ENCODE results near the gene ZBTB32.

The ZBTB32 gene

DNA sequence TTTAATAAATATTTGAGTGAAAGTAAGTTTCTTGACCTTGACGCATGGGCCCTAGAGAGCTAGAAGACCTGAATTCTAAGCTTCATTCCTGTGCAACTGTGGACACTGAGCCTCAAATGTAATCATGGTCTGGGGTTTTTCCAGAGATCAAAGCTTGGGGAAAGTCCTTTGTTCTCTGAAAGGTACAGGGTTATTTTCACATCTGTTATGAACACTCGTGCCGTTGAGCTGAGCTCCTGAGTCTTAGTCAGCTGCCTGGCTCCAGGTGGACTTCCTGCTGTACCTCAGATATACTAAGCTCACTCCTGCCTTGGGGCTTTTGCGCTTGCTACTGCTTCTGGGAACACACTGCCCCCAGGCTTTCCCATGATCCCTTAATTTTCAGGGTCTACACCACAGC, 7.5 kb upstream of the ZBTB32 start:
- DNase-seq: no peak

DNA sequence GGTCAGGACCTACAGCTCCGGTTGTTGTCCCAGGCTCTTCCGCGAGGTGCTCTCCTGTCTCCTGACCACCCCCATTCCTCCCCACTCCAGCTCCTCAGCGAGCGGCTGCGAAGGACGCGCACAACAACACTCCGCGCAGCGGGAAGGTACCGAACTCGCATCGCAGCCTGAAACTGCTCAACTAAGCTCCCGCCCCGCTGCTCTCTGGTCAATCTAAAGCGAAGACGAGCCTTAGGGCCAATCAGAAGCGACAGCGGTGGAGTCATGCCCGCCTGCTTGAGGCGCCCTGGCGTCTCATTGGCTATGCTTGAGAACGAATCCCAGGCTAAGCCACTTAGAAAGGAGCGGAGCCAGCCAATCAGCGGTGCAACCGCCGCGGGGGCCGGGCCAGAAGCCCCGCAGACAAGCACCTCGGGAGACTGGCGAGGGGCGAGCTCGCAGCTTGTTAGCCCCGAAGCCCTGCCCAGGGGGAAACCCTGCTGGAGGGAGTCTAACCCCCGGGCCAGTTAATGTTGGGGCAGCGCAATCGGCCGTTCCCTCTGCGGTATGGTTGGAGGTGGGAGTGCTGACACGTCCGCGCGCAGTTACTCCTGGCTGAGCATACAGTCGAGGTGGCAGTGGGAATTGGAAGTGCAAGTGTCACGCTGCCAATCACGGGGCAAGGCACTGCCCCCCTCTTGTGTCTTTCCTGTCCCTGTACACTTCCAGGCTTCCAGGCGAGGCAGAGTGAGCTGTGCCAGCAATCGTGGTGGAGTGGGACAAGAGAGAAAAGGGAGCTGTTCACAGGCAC, 1.9 kb upstream of the ZBTB32 start:
- DNase-seq: peak; percentile 91 to 96

DNA sequence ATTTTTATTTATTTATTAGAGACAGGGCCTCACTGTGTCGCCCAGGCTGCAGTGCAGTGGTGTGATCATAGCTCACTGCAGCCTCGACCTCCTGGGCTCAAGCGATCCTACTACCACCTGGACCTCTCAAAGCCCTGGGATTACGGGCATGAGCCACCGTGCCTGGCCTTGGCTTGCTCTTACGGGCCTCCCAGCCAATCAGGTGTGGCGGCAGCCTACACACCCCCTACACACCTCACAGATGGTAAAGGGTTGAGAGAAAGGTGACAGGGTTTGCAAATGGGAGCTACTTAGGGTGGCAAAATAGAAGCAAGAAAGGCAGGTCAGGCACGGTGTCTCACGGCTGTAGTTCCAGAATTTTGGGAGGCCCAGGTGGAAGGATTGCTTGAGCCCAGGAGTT, 1.0 kb upstream of the ZBTB32 start:
- no peak for DNase-seq

DNA sequence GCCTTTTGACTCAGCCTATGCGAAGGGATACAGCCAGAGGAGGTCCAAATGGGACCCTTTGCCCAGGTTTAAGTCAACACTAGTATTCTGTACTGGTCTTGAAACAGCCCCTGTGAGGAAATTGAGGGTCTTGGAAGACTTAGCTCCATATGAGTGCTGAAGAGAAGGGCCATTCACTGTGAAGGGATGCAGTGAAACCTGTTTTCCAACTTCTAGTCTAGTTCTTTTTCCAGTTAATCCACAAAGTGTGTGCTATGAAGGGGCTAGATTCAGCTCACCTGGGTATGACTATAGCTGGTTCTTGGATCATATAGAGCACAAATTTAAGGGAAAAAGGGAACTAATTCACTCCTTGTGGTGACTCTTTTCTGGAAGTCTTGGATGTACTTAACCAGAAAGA, 4.0 kb downstream of the ZBTB32 start:
- DNase-seq: no peak

DNA sequence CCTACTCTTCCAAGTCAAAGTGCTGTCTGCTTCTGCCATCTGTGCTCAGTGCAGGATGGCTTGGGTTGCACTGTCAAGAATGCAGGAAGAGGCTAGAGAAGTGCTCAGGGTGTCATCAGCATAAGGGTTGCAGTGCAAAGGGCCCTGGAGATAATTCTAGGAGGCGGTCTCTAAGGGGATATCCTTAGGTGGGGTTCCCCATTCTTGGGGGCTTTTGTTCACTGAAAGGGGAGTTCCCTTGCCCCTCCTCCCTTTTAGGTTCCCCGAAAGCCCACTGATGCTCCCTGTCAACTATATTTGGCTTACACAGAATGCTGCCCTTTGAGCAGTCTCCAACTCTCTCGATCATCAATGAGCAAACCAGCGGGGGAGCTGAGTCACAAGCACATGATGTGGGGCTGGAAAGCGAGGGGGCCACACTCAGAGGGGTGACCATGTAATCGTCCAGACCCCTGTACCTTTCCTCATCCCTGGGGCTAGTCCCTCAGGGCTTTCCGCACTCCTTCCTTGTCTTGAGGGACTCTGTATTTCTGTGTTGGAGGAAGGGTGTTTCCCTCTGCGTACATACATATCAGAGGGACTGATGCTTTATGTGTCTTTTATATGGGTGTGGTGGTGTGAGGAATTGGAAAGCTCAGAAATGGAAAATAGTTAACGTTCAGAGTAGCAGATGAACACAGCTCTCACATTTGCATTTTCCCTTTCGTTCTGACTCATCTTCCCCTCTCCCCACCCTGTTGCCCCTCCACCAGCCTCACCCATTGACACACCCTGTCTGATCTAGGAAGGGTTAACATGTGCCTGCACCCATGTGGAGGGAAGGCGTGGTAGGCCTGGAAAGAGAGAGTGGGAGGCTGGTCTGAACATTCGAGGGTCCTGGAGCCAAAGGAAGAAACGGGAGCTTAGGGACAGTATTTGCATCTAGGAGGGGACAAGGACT, 6.7 kb downstream of the ZBTB32 start:
- DNase-seq: no peak

DNA sequence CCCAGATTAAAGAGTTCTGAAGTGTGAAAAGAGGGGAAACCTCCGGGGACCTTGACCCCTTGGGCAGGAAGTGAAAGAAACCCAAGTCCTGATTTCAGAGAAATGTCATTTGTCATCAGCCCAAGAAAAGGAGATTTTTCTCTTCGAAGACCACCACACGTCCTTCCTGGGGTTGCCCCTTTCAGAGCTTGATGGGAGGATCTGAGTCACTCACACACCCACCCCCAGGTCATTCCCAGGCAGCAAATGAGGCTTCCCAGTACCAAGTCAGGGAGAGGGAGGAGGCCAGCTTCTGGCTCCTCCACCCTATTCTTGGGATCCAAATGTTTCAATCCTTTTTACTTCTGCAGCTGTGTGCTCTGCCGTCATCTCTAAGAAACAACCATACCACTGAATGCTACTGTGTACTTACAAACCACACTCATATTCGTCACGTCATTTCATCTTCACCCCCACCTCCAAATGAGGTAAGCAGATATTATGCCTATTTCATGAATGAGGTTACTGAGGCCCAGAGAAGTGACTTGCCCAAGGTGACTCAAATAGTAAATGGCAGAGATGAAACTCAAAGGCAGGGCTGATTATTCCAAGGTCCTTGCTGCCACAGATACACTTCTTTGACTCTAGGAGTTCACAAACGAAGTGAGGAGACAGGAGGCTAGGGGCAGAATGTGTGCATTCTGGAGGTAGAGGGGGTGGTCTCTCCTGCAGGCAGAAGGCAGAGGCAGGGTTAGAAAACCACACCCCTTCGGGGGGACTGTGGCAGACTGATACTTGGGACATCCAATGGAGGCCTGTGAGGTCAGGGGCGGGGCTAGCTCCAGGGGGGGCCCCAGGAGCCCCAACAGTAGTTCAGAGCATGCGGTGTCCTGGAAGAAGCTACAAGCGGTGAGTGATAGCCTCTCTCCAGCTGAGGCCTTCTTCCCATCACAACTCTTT, 8.5 kb downstream of the ZBTB32 start:
- DNase-seq: no peak

DNA sequence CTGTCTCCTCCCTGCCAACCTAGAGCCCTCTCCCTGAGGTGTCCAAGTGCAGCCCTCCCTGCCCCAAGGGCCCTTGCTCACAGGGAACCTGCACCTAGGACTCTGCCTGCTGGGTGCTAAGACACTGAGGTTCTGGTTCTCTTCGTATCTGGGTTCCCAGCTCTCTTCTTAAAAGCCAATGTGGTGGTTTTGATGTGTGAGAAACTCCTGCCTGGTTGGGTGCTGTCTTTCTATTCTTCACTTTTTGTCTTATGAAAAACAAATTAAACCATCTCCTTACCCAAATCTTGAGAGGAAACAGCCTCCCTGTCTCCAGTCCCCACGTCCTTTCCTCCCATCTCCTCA, 9.1 kb downstream of the ZBTB32 start:
- no peak for DNase-seq

DNA sequence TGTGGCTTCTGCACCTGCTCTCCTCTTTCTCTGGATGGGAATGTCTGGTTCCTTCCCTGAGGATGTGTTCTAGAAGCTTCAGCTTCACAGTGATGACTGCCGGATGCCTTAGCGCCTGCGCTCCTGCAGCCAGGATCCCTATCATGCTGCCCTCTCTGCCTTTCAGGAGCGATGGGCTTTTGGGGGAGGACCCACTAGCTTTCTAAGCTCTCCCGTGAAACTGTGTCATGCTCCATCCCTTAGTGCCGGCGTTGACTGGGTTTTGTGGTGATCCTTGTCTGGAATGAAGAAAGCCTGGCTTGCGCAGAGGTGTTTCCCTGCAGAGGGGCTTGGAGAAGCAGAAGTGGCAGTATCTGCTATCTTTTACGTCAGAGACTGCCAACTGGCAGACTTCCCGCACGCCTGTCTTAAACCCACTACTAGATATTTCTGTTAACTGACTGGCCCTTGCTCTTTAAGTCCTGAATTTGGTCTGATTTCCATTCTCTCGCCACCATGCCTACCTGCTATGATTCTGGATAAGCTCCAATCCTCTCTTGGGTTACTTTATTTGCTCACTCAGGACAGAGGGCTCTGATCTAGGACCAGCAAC, 9.6 kb downstream of the ZBTB32 start:
- DNase-seq: no peak

DNA sequence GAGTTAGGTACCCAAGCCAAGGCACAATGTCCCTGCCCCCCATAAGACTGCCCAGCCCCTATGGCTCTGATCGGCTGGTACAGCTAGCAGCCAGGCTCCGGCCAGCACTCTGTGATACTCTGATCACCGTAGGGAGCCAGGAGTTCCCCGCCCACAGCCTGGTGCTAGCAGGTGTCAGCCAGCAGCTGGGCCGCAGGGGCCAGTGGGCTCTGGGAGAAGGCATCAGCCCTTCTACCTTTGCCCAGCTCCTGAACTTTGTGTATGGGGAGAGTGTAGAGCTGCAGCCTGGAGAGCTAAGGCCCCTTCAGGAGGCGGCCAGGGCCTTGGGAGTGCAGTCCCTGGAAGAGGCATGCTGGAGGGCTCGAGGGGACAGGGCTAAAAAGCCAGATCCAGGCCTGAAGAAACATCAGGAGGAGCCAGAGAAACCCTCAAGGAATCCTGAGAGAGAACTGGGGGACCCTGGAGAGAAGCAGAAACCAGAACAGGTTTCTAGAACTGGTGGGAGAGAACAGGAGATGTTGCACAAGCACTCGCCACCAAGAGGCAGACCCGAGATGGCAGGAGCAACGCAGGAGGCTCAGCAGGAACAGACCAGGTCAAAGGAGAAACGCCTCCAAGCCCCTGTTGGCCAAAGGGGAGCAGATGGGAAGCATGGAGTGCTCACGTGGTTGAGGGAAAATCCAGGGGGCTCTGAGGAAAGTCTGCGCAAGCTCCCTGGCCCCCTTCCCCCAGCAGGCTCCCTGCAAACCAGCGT, 10.4 kb downstream of the ZBTB32 start:
- DNase-seq: no peak

DNA sequence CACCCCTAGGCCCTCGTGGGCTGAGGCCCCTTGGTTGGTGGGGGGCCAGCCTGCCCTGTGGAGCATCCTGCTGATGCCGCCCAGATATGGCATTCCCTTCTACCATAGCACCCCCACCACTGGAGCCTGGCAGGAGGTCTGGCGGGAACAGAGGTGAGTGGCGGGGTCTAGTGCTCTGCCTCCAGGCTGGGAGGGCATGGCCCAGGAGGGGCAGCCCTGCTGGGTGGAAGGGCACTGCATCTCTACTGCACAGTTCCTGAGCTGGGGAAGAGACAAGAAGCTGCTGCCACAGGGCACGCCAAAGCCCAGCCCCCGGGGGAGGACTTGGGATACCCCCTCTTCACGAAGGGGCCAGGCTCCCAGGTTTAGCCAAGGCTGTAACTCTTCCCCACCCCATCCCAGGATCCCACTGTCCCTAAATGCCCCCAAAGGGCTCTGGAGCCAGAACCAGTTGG, 11.0 kb downstream of the ZBTB32 start:
- DNase-seq: no peak

DNA sequence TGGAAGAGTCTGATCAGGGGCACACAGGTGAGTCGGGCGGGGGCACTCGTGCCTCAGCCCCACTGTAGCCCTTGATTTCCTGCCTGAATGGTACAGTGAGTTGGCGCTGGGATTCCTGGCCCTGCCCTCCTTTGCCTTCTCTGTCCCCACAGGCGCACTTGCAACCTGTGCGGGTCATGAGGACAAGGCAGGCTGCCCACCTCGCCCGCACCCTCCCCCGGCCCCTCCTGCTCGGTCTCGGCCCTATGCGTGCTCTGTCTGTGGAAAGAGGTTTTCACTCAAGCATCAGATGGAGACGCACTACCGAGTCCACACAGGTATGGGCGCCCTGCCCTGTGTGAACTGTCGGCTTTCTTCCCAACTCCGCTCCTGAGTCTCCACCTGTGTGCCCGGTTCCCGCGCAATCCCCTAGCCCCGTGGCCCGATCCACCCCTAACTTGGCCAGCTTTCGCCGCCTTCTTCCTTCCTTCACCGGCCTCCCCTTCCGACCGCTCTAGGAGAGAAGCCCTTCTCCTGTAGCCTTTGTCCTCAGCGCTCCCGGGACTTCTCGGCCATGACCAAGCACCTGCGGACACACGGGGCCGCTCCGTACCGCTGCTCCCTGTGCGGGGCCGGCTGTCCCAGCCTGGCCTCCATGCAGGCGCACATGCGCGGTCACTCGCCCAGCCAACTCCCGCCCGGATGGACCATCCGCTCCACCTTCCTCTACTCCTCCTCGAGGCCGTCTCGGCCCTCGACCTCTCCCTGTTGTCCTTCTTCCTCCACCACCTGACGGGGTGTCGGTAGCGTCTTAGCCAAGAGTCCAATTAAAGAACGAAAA, 11.8 kb downstream of the ZBTB32 start:
- peak in 1 of 2 experiments; percentile 60 for DNase-seq

DNA sequence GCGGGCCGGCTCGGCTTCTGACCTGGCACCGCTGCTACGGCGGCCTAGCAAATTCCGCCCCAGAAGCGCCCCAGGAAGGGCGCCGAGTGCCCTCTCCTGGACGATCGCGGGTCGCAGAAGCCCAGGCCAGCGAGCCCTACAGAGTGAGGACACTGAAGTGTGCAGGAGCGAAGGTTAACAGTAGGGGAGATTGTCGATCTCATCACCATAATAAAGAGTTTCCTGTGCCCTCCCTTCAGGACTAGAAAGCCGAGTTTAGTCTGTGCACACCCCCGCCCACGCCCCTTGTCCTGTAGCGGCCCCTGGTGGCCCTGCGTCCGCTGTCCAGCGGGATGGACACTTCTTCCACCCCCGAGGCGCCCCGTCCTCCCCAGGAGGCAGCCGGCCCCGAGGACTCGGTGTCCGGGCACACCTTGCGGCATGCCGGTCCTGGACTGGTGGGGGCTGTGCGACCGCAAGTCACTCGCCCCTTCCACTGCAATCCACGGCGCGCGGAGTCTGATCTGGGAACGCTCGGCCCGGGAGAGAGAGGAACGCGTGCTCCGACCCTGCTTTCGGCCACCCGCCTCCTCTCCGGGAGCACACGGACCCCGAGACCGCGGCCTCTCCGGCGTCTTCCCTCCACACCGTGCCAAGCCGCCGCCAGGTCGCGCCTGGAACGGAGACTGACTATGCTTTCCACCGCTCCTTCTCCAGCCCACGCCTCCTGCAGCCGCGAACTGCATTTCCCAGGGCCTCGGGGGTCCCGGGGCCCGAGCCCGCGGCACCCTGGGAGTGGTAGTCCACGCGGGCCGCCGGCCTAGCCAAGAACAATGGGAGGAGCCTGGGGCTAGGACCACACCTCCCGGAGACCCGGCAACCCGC, 12.7 kb downstream of the ZBTB32 start:
- DNase-seq: peak; percentile 91 to 98

DNA sequence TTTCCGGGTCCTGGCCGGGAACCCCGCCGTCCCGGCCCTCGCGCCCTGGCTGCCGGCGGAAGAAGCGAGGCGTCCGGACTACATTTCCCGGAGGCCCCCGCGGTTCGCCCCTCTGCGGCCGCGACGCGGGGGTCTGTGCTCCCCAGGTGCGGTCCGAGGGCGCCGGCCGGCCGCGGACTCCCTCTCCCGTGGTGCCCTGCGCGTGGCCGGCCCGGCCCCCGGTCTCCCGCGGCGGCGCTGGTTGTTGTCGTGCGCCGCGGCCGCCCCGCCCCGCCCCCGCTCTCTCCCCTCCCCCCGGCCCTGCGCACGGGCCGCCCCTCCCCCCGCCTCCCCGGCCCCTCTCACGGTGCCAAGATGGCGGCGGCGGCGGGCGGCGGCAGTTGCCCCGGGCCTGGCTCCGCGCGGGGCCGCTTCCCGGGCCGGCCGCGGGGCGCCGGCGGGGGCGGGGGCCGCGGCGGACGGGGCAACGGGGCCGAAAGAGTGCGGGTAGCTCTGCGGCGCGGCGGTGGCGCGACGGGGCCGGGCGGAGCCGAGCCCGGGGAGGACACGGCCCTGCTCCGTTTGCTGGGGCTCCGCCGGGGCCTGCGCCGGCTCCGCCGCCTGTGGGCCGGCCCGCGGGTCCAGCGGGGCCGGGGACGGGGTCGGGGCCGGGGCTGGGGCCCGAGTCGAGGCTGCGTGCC, 13.4 kb downstream of the ZBTB32 start, which contains the start of gene KMT2B:
KMT2B (plus strand) TSS at position 339 of the 680 bp plus-strand sequence; CDS start at position 355, 16 bp downstream.
- DNase-seq: peak in 1 of 2 experiments; percentile 78

DNA sequence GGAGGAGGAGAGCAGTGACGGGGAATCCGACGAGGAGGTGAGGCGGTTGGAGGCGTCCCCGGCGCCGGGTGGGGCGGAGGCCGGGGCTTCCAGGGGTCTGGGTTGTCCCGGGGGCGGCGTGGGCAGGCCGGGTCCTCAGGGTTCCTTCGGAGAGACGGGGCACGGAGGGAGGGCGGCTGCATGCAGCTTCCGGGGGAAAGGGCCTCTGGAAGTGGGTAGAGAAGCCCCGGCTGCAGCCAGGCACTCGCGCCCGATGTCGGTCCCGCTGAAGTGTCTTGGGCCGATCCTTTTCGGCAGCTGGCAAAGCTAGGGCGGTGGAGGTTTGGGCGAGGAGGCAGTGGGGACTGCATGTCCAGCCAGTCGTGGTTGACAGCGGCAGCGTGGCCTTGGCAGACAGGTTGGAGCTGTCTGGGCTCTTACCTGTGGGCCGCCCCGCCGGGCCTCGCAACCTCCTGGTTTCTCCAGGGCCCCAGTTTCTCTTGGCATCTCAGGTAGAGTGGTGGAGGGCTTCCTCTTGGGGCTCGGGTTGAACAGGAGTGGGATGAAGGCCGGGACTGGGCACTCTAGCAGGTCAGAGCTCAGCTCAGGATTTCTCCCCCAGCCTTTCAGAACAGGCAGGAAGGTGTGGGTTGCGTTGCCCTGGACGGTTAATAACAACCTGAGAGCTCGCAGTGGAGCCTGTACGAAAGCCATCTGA, 14.1 kb downstream of the ZBTB32 start:
- no peak for DNase-seq

DNA sequence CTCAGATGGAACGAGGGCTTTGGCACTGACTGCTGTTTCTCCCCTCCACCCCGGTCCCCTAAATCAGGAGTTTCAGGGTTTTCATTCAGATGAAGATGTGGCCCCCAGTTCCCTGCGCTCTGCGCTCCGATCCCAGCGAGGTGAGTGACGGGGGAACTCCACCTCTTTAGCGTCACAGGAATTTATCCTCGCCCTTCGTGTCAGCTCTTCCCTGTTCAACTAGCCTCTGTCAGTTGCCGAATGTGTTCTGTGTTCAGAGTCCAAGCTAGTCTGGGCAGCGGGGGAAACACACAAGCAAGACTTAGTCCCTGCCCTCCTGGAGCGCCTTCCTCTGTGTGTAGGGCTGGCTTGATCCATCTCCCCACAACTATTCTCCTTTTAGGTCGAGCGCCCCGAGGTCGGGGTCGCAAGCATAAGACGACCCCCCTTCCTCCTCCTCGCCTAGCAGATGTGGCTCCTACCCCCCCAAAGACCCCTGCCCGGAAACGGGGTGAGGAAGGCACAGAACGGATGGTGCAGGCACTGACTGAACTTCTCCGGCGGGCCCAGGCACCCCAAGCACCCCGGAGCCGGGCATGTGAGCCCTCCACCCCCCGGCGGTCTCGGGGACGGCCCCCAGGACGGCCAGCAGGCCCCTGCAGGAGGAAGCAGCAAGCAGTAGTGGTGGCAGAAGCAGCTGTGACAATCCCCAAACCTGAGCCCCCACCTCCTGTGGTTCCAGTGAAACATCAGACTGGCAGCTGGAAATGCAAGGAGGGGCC, 15.2 kb downstream of the ZBTB32 start:
- DNase-seq: no peak

DNA sequence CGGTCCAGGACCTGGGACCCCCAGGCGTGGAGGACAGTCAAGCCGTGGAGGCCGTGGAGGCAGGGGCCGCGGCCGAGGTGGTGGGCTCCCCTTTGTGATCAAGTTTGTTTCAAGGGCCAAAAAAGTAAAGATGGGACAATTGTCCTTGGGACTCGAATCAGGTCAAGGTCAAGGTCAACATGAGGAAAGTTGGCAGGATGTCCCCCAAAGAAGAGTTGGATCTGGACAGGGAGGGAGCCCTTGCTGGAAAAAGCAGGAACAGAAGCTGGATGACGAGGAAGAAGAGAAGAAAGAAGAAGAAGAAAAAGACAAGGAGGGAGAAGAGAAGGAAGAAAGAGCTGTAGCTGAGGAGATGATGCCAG, 15.8 kb downstream of the ZBTB32 start:
- DNase-seq: no peak

DNA sequence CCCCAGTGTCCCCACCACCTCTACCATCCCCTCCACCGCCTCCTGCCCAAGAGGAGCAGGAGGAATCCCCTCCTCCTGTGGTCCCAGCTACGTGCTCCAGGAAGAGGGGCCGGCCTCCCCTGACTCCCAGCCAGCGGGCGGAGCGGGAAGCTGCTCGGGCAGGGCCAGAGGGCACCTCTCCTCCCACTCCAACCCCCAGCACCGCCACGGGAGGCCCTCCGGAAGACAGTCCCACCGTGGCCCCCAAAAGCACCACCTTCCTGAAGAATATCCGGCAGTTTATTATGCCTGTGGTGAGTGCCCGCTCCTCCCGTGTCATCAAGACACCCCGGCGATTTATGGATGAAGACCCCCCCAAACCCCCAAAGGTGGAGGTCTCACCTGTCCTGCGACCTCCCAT, 16.3 kb downstream of the ZBTB32 start:
- no peak for DNase-seq

DNA sequence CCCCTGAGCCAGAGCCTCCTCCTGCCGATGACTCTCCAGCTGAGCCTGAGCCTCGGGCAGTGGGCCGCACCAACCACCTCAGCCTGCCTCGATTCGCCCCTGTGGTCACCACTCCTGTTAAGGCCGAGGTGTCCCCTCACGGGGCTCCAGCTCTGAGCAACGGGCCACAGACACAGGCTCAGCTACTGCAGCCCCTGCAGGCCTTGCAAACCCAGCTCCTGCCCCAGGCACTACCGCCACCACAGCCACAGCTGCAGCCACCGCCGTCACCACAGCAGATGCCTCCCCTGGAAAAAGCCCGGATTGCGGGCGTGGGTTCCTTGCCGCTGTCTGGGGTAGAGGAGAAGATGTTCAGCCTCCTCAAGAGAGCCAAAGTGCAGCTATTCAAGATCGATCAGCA, 17.0 kb downstream of the ZBTB32 start:
- no peak for DNase-seq
